Measurements from ENCODE around the gene TRHDE.

TRHDE gene

DNA sequence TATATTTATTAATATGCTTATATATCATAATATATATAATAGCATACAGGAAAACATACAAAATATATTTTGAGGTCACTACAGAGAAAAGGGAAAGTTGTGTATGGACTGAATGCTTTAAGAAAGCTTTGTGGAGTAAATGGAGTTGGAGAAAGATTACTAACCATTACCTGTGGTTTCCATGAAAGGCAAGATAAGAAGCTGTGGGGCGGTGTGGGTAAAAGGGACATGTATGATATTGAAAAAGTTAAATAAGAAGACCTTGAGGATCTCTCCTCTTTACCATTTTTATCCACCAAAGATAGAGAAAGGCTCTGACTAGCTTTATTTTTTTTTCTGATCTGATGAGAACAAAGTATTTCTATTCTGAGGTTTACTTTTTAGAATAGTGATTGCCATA, 404.4 kb downstream of the TRHDE start:
- Histone ChIP-seq H3F3A (ENCODE audit: insufficient read depth) (no peaks in the 10 kb centered on the region), H3K9ac (ENCODE audit: low read length) (no peak overlapping the region), H4K20me1 (ENCODE audit: low read depth, low read length) (no peaks in the 10 kb centered on the region), H3K9me3 (ENCODE audit: insufficient read depth, low read length) (no peaks in the 10 kb centered on the region), H3K79me2 (ENCODE audit: insufficient read depth, low read length) (no peaks in the 10 kb centered on the region), H3K9me2 (replicated peaks; ENCODE audit: insufficient read depth, low read length) (no peaks in the 10 kb centered on the region), H3K36me3 (ENCODE audit: low read length) (no peaks in the 10 kb centered on the region), H3K4me2 (ENCODE audit: low read depth, low read length, poor library complexity, severe bottlenecking) (no peak overlapping the region), H2AFZ (ENCODE audit: low read depth, low read length, severe bottlenecking) (no peak overlapping the region), H3K27ac (ENCODE audit: low read depth, low read length) (no peak overlapping the region), H3K27me3 (ENCODE audit: low read length) (no peaks in the 10 kb centered on the region), H3K4me3 (ENCODE audit: insufficient read depth, low read length, poor library complexity, severe bottlenecking) (no peak overlapping the region)
- no peak for TF ChIP-seq EZH2phosphoT487 (conservative IDR thresholded peaks at IDR 0.05; ENCODE audit: low read length)
- TF ChIP-seq, protein P1, sequence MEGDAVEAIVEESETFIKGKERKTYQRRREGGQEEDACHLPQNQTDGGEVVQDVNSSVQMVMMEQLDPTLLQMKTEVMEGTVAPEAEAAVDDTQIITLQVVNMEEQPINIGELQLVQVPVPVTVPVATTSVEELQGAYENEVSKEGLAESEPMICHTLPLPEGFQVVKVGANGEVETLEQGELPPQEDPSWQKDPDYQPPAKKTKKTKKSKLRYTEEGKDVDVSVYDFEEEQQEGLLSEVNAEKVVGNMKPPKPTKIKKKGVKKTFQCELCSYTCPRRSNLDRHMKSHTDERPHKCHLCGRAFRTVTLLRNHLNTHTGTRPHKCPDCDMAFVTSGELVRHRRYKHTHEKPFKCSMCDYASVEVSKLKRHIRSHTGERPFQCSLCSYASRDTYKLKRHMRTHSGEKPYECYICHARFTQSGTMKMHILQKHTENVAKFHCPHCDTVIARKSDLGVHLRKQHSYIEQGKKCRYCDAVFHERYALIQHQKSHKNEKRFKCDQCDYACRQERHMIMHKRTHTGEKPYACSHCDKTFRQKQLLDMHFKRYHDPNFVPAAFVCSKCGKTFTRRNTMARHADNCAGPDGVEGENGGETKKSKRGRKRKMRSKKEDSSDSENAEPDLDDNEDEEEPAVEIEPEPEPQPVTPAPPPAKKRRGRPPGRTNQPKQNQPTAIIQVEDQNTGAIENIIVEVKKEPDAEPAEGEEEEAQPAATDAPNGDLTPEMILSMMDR (IDR thresholded peaks at IDR 0.05; ENCODE audit: insufficient read depth, low read length, poor library complexity, severe bottlenecking): no peak

DNA sequence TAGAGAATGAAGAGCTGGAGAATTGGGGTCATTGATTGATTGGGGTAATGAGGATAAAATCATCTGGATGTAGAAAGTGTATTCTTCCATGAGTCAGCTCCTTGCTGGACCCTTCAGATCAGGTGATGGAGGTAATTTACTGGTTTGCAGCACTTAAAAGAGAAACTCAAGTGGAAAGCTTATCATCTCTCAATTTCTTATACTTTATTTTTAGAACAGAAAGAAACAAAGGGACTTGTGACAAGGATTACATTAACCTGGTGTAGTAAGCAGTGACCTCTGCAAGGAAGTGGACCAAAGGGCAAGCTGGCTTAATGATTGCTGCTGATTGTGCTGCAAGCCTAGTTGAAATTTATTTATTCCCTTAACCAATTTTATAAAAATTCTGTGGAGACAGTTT, 405.0 kb downstream of the TRHDE start:
- Histone ChIP-seq H3K9me3 (ENCODE audit: insufficient read depth, low read length) (no peaks in the 10 kb centered on the region), H3K36me3 (ENCODE audit: low read length) (no peaks in the 10 kb centered on the region), H3K4me3 (ENCODE audit: insufficient read depth, low read length, poor library complexity, severe bottlenecking) (no peak overlapping the region), H3K9ac (ENCODE audit: low read length) (no peak overlapping the region), H3K27ac (ENCODE audit: low read depth, low read length) (no peak overlapping the region), H3K79me2 (ENCODE audit: insufficient read depth, low read length) (no peaks in the 10 kb centered on the region), H3K9me2 (replicated peaks; ENCODE audit: insufficient read depth, low read length) (no peaks in the 10 kb centered on the region), H4K20me1 (ENCODE audit: low read depth, low read length) (no peaks in the 10 kb centered on the region), H3K27me3 (ENCODE audit: low read length) (no peaks in the 10 kb centered on the region), H3K4me2 (ENCODE audit: low read depth, low read length, poor library complexity, severe bottlenecking) (no peak overlapping the region), H3F3A (ENCODE audit: insufficient read depth) (no peaks in the 10 kb centered on the region), H2AFZ (ENCODE audit: low read depth, low read length, severe bottlenecking) (no peak overlapping the region)
- TF ChIP-seq EZH2phosphoT487 (conservative IDR thresholded peaks at IDR 0.05; ENCODE audit: low read length): no peak
- TF ChIP-seq, protein P1 (IDR thresholded peaks at IDR 0.05; ENCODE audit: insufficient read depth, low read length, poor library complexity, severe bottlenecking): no peak

DNA sequence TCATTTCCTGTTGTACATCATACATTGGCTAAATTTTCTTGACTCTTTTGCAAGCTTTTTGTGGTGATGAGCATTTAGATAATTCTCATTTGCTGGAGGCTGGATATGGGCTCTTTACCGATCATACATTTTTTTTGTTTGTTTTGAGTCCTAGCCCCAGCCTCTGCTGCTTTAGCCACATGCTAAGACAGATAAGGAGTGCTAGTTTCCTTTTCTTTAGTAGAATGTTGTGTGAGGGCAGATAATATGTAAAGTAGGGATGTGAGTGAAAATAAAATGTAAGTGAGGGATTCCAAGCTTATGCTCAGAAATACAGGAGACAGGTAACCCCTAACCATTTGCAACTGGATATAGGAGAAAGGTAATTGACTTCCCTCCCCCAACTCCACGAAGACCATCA, 405.7 kb downstream of the TRHDE start:
- H3K9me2 ChIP-seq (replicated peaks; ENCODE audit: insufficient read depth, low read length): no peaks in the 10 kb centered on the region
- H3K9me3 ChIP-seq (ENCODE audit: insufficient read depth, low read length): no peaks in the 10 kb centered on the region
- no peaks in the 10 kb centered on the region for H3K36me3 ChIP-seq (ENCODE audit: low read length)
- H3K4me2 ChIP-seq (ENCODE audit: low read depth, low read length, poor library complexity, severe bottlenecking): no peak overlapping the region
- H3K79me2 ChIP-seq (ENCODE audit: insufficient read depth, low read length): no peaks in the 10 kb centered on the region
- H3F3A ChIP-seq (ENCODE audit: insufficient read depth): no peaks in the 10 kb centered on the region
- H3K4me3 ChIP-seq (ENCODE audit: insufficient read depth, low read length, poor library complexity, severe bottlenecking): no peak overlapping the region
- H3K9ac ChIP-seq (ENCODE audit: low read length): no peak overlapping the region
- H2AFZ ChIP-seq (ENCODE audit: low read depth, low read length, severe bottlenecking): no peak overlapping the region
- H3K27me3 ChIP-seq (ENCODE audit: low read length): no peaks in the 10 kb centered on the region
- no peaks in the 10 kb centered on the region for H4K20me1 ChIP-seq (ENCODE audit: low read depth, low read length)
- H3K27ac ChIP-seq (ENCODE audit: low read depth, low read length): no peak overlapping the region
- TF ChIP-seq EZH2phosphoT487 (conservative IDR thresholded peaks at IDR 0.05; ENCODE audit: low read length): no peak
- TF ChIP-seq, protein P1 (IDR thresholded peaks at IDR 0.05; ENCODE audit: insufficient read depth, low read length, poor library complexity, severe bottlenecking): no peak

All from SU-DHL-6 (cell line).